HepG2 (cell line): ENCODE measurements around the gene TRIM31. TPM values are rescaled to one million over a fixed set of nuclear protein-coding genes. Genes with fewer than 3 reads are reported as not detected.

Experiments
- FIP1L1 ChIP-seq: fragments of 200-400 bp; formaldehyde crosslinking; IDR thresholded peaks from 2 replicates; pipeline ENCODE4 v1.6.1; 2018; ENCODE audit warnings: low read depth, mild to moderate bottlenecking, low read length, moderate library complexity, borderline replicate concordance; ENCODE audit not compliant: insufficient read depth
- JUN ChIP-seq: sonication (generic); formaldehyde crosslinking; IDR thresholded peaks from 2 replicates; pipeline ENCODE4 v1.4.0; 2020; ENCODE audit warnings: mild to moderate bottlenecking, missing genetic modification reagents
- MAFG ChIP-seq: sonication (generic); formaldehyde crosslinking; IDR thresholded peaks from 2 replicates; pipeline ENCODE4 v1.5.1; 2020; ENCODE audit warnings: mild to moderate bottlenecking, missing genetic modification reagents
- POGZ ChIP-seq: sonication (generic); formaldehyde crosslinking; IDR thresholded peaks from 2 replicates; pipeline ENCODE4 v1.4.0; 2020; ENCODE audit warnings: mild to moderate bottlenecking, missing genetic modification reagents
- REL ChIP-seq: sonication (generic); formaldehyde crosslinking; conservative IDR thresholded peaks from 2 replicates; pipeline ENCODE4 v1.8.0; 2022; ENCODE audit warnings: mild to moderate bottlenecking, missing genetic modification reagents, moderate library complexity
- RORA ChIP-seq: sonication (generic); formaldehyde crosslinking; IDR thresholded peaks from 2 replicates; pipeline ENCODE4 v1.5.0; 2020; ENCODE audit warnings: mild to moderate bottlenecking, missing genetic modification reagents, moderate library complexity
- SMC3 ChIP-seq: IDR thresholded peaks from 2 replicates; pipeline ENCODE4 v1.6.1; 2011; ENCODE audit warnings: low read length, improper control_type of control experiment
- SP2 ChIP-seq: sonication (generic); formaldehyde crosslinking; IDR thresholded peaks from 2 replicates; pipeline ENCODE4 v1.5.1; 2020; ENCODE audit warnings: mild to moderate bottlenecking, missing genetic modification reagents
- SRY ChIP-seq: sonication (generic); formaldehyde crosslinking; IDR thresholded peaks from 2 replicates; pipeline ENCODE4 v1.8.0; 2022; ENCODE audit warnings: mild to moderate bottlenecking, missing genetic modification reagents
- SUZ12 ChIP-seq: fragments of 150-350 bp; IDR thresholded peaks from 2 replicates; pipeline ENCODE4 v1.6.1; 2014; ENCODE audit warnings: low read depth, low read length
- TBP ChIP-seq: sonication (generic); formaldehyde crosslinking; IDR thresholded peaks from 2 replicates; pipeline ENCODE4 v1.5.0; 2020; ENCODE audit warnings: missing genetic modification reagents
- TOPORS ChIP-seq: sonication (generic); formaldehyde crosslinking; IDR thresholded peaks from 2 replicates; pipeline ENCODE4 v1.8.0; 2023; ENCODE audit warnings: mild to moderate bottlenecking, missing genetic modification reagents
- TRIM24 ChIP-seq: sonication (generic); formaldehyde crosslinking; IDR thresholded peaks from 2 replicates; pipeline ENCODE4 v1.8.0; 2022; ENCODE audit warnings: mild to moderate bottlenecking, missing genetic modification reagents
- XRCC5 ChIP-seq: fragments of 200-400 bp; formaldehyde crosslinking; optimal IDR thresholded peaks from 2 replicates; pipeline ENCODE3; 2017; ENCODE audit warnings: mild to moderate bottlenecking, low read length
- YEATS2 ChIP-seq: sonication (generic); formaldehyde crosslinking; IDR thresholded peaks from 2 replicates; pipeline ENCODE4 v1.4.0; 2020; ENCODE audit warnings: missing genetic modification reagents, borderline replicate concordance
- ZC3H13 ChIP-seq: sonication (generic); formaldehyde crosslinking; IDR thresholded peaks from 2 replicates; pipeline ENCODE4 v1.8.1; 2023; ENCODE audit warnings: mild to moderate bottlenecking, missing genetic modification reagents, moderate library complexity
- ZC3H4 ChIP-seq: sonication (generic); formaldehyde crosslinking; IDR thresholded peaks from 2 replicates; pipeline ENCODE4 v1.4.0; 2020; ENCODE audit warnings: missing genetic modification reagents, borderline replicate concordance
- ZFP36L1 ChIP-seq: sonication (generic); formaldehyde crosslinking; IDR thresholded peaks from 2 replicates; pipeline ENCODE4 v1.8.0; 2022; ENCODE audit warnings: mild to moderate bottlenecking, missing genetic modification reagents, moderate library complexity
- ZNF253 ChIP-seq: sonication (generic); formaldehyde crosslinking; IDR thresholded peaks from 2 replicates; pipeline ENCODE4 v1.8.0; 2022; ENCODE audit warnings: mild to moderate bottlenecking, missing genetic modification reagents, borderline replicate concordance
- ZNF484 ChIP-seq: sonication (generic); formaldehyde crosslinking; IDR thresholded peaks from 2 replicates; pipeline ENCODE4 v1.5.1; 2020; ENCODE audit warnings: mild to moderate bottlenecking, low read depth, missing genetic modification reagents, borderline replicate concordance
- polyA plus RNA-seq, 8 experiments: library from polyadenylated mRNA; depleted of rRNA in 3 of 8; stranded (reverse) in 7 of 8; unstranded in 1 of 8; fragments of >200 nt; fragmentation: Illumina TruSeq in 4 of 8; extraction: Trizol in 4 of 8; gene quantifications; 2 replicates each; pipeline versions ENCODE4 v1.2.1 to v1.2.3, GENCODE V29; 2011 to 2016; ENCODE audit warnings: low read depth in 4 of 8, missing spikeins in 1 of 8, mixed read lengths in 1 of 8; ENCODE audit not compliant: insufficient read depth in 1 of 8
- total RNA-seq, 5 experiments: library from RNA; depleted of rRNA; stranded (reverse); fragments of >200 nt; fragmentation: Illumina TruSeq; extraction: Trizol; gene quantifications; 2 replicates each; pipeline ENCODE4 v1.2.3, GENCODE V29; 2016; ENCODE audit warnings: low read depth in 1 of 5
- TF ChIP-seq, protein P1 (sequence below): sonication (generic); formaldehyde crosslinking; IDR thresholded peaks from 2 replicates; pipeline ENCODE4 v1.4.0; 2020; ENCODE audit warnings: missing genetic modification reagents
- TF ChIP-seq, protein P2 (sequence below): sonication (generic); formaldehyde crosslinking; IDR thresholded peaks from 2 replicates; pipeline ENCODE4 v1.5.0; 2020; ENCODE audit warnings: missing genetic modification reagents, mild to moderate bottlenecking, borderline replicate concordance
- TF ChIP-seq, protein P3 (sequence below): IDR thresholded peaks from 2 replicates; pipeline ENCODE4 v1.6.1; 2018; ENCODE audit warnings: missing genetic modification reagents
- TF ChIP-seq, protein P4 (sequence below): sonication (generic); formaldehyde crosslinking; IDR thresholded peaks from 2 replicates; pipeline ENCODE4 v1.5.1; 2020; ENCODE audit warnings: mild to moderate bottlenecking, moderate library complexity, missing genetic modification reagents
- TF ChIP-seq, protein P5 (sequence below), 2 experiments: fragments of 450-650 bp in 1 of 2; sonication (generic) in 1 of 2; formaldehyde crosslinking; IDR thresholded peaks; 2 replicates each; pipeline versions ENCODE4 v1.5.0 to v1.8.0; 2020 to 2022; ENCODE audit warnings: mild to moderate bottlenecking in 1 of 2, missing genetic modification reagents in 1 of 2

Gene TRIM31
- total and polyA plus RNA-seq, 2 of the 13 experiments (the other 11 are each of a cell fraction or from before 2014, with no cell fraction given): 0.13 to 0.51 TPM

DNA sequence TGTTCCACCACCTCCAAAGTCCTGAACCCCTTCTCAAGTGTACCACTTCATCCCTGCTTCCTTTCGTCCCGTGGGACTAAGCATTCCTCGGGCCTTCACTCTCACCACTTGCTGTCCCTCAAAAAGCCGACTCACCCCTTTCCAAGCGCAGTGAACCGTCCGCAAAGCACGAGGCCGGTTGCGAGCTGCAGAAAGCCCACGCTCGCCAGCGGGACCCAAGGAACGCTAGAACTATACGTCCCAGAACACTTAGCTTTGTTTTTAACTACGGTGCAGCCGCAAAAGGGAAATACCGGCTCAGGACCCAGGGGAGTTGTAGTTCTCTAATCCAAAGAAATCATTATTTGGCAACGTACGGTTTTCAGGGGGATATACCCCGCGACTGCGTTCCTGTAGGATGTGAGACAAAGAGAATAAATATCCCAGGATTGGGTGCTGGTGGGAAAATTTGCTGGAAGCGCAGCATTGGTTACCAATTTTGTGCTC, 52.2 kb downstream of the TRIM31 start (continued):
- TF ChIP-seq, protein P1, sequence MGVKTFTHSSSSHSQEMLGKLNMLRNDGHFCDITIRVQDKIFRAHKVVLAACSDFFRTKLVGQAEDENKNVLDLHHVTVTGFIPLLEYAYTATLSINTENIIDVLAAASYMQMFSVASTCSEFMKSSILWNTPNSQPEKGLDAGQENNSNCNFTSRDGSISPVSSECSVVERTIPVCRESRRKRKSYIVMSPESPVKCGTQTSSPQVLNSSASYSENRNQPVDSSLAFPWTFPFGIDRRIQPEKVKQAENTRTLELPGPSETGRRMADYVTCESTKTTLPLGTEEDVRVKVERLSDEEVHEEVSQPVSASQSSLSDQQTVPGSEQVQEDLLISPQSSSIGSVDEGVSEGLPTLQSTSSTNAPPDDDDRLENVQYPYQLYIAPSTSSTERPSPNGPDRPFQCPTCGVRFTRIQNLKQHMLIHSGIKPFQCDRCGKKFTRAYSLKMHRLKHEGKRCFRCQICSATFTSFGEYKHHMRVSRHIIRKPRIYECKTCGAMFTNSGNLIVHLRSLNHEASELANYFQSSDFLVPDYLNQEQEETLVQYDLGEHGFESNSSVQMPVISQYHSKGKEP (CRISPR knock-in tag): no peak
- TF ChIP-seq SRY (CRISPR knock-in tag) (no peak), REL (CRISPR knock-in tag) (no peak), ZC3H13 (CRISPR knock-in tag) (peak; percentile 63; the same call in 1 of the 2 replicates), SP2 (CRISPR knock-in tag) (peak; percentile 52; the same call in 1 of the 2 replicates), RORA (CRISPR knock-in tag) (peak; percentile 94; the same call in 1 of the 2 replicates), XRCC5 (no peak), ZNF484 (CRISPR knock-in tag) (no peak), JUN (CRISPR knock-in tag) (0 out of 2 replicates have a peak, but pooled peaks have one; percentile 18), ZC3H4 (CRISPR knock-in tag) (peak; percentile 57; the same call in 1 of the 2 replicates), SUZ12 (no peak), MAFG (CRISPR knock-in tag) (no peak), POGZ (CRISPR knock-in tag) (no peak), TRIM24 (no peak), YEATS2 (CRISPR knock-in tag) (no peak), TOPORS (CRISPR knock-in tag) (no peak), ZNF253 (CRISPR knock-in tag) (0 out of 2 replicates have a peak, but pooled peaks have one; percentile 29), ZFP36L1 (CRISPR knock-in tag) (no peak), SMC3 (no peak), FIP1L1 (no peak), TBP (CRISPR knock-in tag) (no peak)
- TF ChIP-seq, protein P2, sequence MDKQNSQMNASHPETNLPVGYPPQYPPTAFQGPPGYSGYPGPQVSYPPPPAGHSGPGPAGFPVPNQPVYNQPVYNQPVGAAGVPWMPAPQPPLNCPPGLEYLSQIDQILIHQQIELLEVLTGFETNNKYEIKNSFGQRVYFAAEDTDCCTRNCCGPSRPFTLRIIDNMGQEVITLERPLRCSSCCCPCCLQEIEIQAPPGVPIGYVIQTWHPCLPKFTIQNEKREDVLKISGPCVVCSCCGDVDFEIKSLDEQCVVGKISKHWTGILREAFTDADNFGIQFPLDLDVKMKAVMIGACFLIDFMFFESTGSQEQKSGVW (CRISPR knock-in tag): 0 out of 2 replicates have a peak, but pooled peaks have one; percentile 33
- TF ChIP-seq, protein P3, sequence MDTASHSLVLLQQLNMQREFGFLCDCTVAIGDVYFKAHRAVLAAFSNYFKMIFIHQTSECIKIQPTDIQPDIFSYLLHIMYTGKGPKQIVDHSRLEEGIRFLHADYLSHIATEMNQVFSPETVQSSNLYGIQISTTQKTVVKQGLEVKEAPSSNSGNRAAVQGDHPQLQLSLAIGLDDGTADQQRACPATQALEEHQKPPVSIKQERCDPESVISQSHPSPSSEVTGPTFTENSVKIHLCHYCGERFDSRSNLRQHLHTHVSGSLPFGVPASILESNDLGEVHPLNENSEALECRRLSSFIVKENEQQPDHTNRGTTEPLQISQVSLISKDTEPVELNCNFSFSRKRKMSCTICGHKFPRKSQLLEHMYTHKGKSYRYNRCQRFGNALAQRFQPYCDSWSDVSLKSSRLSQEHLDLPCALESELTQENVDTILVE (CRISPR knock-in tag): no peak
- TF ChIP-seq, protein P4, sequence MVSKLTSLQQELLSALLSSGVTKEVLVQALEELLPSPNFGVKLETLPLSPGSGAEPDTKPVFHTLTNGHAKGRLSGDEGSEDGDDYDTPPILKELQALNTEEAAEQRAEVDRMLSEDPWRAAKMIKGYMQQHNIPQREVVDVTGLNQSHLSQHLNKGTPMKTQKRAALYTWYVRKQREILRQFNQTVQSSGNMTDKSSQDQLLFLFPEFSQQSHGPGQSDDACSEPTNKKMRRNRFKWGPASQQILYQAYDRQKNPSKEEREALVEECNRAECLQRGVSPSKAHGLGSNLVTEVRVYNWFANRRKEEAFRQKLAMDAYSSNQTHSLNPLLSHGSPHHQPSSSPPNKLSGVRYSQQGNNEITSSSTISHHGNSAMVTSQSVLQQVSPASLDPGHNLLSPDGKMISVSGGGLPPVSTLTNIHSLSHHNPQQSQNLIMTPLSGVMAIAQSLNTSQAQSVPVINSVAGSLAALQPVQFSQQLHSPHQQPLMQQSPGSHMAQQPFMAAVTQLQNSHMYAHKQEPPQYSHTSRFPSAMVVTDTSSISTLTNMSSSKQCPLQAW: no peak; the same call in 1 of the 2 replicates
- TF ChIP-seq, protein P5, sequence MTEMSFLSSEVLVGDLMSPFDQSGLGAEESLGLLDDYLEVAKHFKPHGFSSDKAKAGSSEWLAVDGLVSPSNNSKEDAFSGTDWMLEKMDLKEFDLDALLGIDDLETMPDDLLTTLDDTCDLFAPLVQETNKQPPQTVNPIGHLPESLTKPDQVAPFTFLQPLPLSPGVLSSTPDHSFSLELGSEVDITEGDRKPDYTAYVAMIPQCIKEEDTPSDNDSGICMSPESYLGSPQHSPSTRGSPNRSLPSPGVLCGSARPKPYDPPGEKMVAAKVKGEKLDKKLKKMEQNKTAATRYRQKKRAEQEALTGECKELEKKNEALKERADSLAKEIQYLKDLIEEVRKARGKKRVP (CRISPR knock-in tag; IDR thresholded peaks at IDR 0.05): no peak; a peak in 1 of 4 replicates
